Measurements from ENCODE around the gene POGK.
"Not testable (repeated sequence)": the region's sequence is repeated elsewhere in the genome, so short reads cannot be mapped to it uniquely, and the experiment has no call there.

POGK gene, protein sequence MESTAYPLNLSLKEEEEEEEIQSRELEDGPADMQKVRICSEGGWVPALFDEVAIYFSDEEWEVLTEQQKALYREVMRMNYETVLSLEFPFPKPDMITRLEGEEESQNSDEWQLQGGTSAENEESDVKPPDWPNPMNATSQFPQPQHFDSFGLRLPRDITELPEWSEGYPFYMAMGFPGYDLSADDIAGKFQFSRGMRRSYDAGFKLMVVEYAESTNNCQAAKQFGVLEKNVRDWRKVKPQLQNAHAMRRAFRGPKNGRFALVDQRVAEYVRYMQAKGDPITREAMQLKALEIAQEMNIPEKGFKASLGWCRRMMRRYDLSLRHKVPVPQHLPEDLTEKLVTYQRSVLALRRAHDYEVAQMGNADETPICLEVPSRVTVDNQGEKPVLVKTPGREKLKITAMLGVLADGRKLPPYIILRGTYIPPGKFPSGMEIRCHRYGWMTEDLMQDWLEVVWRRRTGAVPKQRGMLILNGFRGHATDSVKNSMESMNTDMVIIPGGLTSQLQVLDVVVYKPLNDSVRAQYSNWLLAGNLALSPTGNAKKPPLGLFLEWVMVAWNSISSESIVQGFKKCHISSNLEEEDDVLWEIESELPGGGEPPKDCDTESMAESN

DNA sequence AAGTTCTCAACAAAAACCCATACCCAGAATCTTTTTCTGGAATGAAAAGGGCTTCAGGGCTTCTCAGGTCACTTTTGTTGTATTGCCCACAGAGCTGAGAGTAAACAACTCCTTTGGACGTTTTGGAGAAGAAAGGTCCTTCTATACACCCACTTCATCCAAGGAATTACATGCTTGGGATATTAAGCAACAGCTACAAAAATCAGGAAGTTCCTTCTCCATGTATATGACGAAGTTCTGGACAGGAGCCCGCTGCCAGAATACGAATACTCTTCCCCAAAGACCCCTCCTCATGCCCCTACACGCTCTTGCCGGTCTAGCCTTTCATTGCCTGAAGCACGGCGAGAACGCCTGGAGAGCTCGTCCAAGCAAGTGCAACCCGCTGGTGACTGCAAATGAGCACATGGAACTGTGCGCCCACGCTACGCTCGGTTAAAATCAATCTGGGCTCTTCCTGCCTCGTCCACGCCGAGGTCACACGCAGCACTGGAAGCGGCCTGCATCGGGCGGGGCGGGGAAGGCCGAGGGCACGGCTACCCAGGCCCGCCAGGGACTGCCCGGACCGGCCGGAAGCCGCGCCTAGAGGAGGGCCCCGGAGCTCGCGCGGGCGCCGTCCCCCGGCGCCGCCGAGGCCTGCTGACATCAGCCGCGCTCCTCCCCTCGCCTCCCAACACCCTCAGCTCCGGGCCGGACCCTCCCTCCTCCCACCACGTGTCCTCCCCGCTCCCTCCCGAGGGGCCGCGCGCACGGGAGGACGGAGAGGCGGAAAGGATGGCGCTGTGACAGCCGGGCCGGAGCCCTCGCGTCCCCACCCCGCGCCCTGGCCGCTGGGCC is at the start of gene POGK:
Gene POGK (plus strand): TSS at position 710 of the 834 bp plus-strand sequence. CDS start 1,482 bp downstream, outside the sequence.
- peak; percentile 91 for DNase-seq

DNA sequence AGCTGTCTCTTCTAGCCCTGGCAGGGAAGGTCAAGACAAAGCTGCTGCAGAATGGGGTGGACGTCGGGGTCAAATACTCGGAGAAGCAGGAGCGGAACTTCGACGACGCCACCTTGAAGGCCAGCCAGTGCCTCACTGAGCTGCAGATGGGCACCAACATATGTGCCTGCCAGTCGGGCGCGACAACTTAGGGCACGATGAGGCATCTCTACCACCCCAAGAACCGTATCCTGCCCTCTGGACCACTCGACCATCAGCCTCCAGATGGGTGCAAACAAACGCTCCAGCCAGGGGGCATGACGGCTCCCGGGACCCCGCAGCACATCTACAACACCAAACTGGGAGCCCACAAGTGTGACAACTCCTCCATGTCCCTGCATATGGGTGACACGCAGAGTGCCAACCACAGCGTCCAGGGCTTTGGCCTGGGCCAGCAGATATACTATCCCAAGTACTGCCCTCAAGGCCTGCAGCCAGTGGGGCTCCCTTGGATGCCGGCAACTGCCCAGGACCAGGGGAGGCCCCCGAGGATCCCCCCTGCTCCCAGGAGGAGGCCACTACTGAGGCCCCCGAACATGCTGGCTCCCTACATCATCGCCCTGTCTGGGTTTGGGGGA is 42.5 kb upstream of the POGK start:
- DNase-seq: no peak

DNA sequence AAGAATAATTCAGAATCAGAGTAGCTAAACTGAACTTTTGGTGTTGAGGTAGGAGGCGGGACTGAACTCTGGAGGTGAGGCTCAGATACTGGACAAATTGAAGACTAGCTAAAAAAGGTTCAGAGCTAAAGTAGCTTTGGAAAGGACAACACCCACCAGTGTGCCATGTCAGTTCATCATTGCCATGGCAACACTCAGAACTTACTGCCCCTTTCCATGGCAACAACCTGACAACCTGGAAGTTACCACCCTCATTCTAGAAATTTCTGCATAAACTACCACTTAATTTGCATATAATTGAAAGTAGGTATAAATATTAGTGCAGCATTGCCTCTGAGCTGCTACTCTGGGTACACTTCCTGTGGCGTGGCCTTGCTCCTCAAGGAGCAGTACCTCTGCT is 30.3 kb upstream of the POGK start:
- DNase-seq: no peak

DNA sequence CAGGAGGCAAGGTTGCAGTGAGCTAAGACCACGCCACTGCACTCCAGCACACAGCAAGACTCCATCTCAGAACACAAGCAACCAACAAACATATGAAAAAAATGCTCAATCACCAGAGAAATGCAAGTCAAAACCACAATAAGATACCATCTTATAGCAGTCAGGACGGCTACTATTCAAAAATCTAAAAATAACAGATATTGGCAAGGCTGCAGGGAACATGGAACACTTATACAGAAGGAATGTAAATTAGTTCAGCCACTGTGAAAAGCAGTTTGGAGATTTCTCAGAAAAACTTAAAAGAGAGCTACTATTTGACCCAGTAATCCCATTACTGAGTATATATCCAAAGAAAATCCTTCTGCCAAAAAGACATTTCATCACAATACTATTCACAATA is 27.6 kb upstream of the POGK start:
- DNase-seq: peak; percentile 4

DNA sequence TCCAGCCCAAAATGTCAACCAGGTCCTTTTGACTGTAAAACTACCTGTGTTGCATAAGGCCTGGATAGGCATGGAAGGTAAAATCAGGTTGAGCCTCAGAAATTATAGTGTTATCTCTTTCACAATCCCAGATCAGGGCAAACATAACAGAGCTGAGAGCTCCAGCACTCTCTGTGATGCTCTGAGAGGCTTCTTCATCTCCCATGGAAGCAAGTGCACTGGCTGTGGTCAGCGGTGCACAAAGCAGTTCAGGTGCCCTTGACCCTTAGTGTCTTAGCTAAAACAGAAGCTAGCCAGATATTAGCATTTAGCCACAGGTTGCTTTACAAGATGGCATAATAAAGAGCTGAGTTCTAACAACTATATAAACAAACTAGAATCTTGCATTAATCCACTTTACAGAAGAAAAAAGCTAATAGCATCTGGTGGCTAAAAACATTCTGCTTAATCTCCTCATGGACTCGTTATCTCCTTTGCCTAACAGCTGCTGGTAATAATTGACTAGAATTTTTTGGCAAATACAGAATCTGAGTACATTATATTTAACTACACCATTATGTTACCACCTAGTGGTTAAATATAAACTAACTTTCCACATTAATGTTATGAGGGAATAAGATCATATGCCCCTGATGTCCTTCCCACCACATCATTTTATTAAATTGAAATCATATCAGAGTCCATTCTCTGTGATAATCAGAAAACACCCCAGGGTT is 25.6 kb upstream of the POGK start:
- no peak for DNase-seq

DNA sequence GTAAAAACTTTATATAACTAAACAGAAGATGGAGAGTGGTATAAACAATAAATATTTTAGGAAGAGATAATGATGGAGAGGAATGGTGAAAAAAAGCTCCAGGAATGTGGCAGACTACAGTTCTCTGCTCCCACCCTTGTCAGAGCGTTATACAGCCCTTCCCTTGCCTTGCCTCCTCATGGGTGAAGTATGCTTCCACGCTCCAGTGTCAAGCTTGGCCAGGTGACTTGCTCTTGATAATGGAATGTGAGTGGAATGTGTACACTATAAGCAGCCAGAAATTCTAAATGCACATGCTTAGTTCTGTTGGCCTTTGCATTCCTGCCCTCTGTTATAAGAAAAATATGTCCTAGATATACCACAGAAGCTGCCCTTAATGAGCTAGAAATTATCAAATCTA is 24.7 kb upstream of the POGK start:
- DNase-seq: peak; percentile 28

DNA sequence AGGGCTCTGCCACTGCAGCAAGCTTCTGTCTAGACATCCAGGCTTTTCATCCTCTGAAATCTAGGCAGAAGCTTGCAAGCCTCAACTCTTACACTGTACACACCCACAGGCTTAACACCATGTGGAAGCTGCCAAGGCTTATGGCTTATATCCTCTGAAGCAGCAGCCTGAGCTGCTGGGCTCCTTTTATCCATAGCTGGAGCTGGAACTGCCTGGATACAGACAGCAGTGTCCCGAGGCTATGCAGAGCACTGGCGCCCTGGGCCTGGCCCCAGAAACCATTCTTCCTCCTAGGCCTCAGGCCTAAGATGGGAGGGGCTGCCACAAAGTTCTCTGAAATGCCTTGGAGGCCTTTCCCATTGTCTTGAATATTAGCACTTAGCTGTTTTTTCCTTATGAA is 19.3 kb upstream of the POGK start:
- no peak for DNase-seq

DNA sequence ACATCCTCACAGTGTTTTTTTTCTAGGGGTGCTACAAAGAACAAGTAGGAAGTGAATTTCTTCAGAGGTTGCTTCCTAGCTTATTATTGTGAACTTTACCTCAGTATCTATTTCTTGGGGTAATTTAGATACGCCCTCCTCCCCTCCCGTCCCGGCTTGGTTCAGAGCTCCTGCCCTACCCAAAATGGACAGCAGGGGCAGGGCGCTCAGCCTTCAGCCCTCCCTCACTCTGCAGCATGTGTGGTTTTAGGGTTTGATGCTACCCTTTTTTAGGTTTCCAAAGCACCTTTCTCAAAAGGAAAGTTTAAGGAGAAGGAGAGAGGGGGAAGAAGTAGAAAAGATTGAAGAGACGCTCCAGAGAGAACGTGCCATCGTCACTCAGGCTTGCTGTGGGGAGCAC is 16.9 kb upstream of the POGK start:
- DNase-seq: no peak

DNA sequence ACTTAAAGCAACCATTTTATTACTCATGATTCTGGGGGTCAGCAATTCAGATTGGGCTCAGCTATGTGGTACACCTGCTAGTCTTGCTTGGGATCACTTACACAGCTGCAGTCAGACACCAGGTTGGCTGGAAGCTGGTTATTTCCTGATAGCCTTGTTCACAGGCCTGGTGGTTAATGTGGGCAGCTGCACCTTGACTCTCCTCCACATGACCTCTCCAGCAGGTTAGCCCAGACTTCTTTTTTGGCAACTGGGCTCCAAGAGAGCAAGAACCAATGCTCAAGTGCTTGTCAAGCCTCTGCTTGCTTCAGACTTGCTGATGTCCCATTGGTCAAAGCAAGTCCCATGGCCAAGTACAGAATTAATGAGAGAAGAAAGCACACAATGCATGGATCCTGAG is 11.8 kb upstream of the POGK start:
- no peak for DNase-seq

DNA sequence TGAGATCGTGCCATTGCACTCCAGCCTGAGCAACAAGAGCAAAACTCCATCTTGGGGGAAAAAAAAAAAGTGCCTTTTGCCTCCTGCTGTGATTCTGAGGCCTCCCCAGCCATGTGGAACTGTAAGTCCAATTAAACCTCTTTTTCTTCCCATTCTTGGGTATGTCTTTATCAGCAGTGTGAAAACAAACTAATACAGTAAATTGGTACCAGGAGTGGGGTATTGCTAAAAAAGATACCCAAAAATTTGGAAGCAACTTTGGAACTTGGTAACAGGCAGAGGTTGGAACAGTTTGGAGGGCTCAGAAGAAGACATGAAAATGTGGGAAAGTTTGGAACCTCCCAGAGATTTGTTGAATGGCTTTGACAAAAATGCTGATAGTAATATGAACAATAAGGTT is 9.5 kb upstream of the POGK start:
- DNase-seq: not testable (repeated sequence)

DNA sequence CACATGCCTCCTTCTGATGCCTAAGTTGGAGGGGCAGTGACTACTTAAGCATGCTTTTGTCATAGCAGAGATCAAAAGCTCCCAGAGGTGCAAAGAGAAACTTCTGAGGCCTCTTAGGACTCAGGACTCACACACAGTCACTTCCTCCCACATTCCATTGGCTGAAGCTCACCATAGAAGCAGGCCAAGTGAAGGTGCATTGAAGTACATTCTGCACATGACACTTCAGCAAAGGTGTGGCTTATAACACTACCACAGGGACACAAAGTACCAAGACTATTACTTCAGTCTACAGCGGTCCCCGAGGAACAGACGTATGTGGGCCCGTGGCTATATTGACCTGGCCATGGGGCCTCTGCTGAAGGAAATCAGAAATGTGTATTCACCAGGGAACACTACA is 2.5 kb upstream of the POGK start:
- peak; percentile 28 for DNase-seq

DNA sequence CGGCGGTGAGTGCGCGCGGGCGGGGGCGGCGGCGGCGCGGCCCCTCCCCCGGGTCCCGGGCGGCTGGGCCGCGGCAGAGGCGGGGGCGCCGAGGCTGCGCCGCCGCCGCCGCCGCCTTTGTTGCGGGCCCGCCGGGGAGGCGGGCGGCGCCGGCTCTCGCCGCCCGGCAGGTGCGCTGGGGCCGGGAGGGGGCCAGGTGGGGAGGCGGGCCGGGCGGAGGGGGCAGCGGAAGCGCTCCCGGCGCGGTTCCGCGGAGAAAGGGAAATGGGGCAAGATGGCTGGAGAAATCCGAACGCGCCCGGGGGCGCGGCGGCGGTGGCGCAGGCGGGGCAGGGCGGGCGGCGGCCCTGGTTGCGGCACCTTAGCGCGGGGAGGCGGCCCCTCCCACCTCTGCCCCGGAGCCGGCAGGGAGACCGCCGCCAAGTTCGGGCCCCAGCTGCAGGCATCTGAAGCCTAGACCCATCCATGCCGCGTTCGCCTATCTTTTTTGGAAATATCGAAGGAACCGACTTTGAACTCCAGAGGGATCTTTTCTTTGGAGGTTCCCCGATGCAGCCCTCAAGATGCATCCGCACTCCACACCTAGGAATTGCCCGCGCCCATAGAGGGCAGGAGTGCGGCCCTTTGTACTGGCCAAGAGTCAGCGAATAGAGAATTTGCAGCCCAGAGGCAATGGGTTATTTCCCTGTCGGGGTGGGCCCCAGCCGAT is 479 bp downstream of the POGK start:
- peak; percentile 52 for DNase-seq

DNA sequence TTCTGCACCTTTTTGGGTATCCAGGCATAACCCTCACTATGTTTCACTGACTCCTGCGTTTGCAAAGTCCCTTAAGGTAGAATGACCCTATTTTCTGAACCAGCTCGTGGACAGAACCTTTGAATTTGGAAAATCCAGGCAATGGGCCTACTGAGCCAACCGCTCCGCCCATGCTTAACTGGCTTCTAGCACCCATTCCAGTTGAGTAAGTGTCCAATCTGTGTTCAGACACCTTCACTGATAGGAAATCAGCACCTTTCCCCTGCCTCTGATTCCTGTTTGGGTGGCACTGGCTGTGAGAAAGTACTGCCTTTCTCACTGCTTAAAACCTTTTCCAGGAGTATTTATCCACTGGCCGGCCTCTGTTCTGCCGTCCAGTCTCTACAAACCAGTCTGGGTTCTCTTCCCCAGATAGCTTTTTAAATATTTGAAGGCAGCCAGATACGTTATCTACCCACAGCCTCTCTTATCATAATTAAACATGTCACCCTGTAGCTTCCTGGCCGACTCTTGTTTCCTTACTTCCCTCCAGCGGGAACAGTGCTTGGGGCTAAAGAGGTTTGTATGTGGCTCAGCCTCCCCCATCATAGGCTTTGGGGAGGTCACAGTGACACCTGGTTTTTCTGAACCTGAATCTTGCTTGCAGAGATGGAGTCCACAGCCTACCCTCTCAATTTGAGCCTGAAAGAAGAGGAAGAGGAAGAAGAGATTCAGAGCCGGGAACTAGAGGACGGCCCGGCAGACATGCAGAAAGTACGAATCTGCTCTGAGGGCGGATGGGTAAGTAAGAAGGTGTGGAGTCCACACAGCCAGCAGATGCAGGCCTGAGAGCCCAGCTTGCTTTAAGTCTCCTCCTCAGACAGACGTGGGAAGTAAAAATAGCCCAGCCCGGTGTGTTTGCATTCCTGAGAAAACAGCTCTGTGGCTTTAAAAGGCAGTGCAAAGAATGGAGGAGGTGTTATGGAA is 1.3 kb downstream of the POGK start:
- DNase-seq: peak; percentile 18

DNA sequence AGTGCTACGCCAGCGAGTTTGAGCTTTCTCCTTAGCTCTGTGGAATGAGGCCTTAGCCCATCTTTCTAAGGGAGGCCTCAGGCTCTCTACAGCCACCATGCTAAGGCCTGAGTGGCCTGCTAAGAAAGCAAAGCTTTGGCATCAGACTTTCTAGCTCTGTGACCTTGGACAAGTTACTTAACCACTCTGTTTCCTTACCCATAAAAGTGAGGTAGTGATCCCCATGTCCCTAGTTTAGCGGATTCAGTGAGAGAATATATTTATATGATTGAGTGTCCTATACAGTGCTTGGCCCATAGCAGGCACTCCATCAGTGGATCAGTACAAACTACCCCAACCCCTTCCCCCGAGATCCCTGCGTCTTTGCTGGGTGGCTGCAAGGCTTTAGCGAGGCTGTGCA is 4.0 kb downstream of the POGK start:
- no peak for DNase-seq

DNA sequence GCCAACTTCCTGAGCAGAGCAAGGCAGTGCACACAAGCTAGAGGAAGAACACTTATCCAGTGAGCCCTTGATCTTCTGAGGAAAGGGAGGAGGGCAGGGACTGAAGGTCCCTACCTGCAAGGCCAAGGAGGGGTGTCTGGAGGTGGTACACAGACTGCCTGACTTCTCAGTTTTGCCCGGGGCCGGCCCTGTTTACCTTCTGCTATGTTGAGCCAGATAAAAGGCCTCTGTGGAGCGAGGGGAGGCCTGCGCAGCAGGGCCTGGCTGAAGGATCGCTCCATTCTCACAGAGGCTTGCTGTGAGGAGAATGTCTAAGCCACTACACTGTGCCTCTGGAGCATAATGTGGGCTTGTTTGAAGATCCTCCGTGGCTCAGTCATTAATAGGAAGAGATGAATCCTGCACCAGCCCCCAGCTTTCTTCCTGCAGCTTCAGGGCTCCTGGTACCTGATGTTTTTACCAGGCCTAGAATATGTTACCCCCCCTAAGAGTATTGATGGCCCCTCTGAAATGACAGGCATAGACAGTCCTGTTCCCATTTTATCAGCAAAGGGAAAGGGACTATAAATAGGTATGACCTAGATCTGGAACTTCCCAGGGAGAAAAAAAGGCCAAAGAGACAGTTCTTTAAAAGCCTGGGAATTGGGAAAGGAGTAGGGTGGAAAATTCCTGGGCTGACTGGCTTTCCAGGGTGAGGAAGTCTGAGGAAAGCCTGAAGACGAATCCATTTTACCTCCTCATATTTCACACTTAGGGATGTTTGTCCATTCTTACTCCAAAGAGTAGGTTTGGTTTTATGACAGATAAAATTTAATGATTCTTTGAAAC is 4.7 kb downstream of the POGK start:
- no peak for DNase-seq

DNA sequence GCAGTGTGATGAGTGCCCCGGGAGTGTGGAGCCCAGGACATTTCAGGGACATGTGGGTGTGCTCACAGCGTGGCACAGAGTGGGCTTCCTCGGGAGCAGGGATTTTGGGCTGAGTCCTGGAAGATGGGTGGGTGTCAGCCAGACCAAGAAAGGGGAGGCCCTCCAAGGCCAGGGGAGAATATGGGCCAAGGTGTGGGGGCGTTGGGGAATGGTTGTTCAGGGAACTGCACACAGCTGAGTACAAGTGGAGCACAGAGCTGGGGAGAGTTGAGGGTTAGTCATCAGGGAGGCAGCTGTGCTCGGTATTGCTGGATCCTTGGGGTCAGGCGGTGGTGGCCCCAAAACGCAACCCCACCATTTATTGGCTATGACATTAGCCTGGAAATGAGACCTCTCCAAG is 5.5 kb downstream of the POGK start:
- no peak for DNase-seq

DNA sequence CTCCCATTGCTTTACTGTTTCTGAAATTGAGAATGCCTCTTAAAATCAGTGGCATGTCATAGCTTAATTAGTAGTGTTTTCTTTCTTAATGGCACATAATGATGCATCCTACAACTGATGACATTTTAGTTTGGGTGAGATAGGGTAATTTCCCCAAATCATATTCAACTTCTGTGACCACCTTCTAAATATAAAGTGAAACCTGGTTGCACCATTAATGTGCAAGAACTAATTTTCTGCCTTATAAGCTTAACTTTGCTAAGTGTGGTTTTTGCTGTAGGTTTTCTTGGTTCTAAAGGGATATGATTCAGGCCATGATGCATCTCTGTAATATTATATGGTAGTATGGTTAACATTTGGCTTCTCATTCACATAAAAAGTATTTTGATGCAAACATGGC is 8.9 kb downstream of the POGK start:
- DNase-seq: no peak

DNA sequence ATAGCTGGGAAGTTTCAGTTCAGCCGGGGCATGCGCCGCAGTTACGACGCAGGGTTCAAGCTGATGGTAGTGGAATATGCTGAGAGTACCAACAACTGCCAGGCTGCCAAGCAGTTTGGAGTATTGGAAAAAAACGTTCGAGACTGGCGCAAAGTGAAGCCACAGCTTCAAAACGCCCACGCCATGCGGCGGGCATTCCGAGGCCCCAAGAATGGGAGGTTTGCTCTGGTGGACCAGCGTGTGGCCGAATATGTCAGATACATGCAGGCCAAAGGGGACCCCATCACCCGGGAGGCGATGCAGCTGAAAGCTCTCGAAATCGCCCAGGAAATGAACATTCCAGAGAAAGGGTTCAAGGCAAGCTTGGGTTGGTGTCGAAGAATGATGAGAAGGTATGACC is 9.9 kb downstream of the POGK start:
- no peak for DNase-seq

DNA sequence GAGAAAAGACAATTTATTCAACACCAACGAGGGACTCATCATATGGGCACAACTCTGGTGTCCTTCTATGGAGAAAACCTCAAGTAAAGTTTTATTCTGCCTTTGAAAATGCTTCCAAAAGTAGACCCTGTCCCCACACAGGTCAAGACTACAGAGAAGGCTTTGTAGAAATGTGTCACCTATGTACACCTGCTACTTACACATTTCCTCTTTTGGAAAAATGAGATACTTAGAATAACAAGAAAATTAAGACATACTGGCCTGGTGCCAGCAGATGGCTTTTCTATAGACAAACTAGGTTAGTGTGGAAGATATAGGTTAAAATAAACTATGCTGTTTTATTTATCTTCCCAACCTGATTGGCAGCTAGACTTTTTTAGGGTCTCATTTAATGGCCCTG is 13.6 kb downstream of the POGK start:
- no peak for DNase-seq

DNA sequence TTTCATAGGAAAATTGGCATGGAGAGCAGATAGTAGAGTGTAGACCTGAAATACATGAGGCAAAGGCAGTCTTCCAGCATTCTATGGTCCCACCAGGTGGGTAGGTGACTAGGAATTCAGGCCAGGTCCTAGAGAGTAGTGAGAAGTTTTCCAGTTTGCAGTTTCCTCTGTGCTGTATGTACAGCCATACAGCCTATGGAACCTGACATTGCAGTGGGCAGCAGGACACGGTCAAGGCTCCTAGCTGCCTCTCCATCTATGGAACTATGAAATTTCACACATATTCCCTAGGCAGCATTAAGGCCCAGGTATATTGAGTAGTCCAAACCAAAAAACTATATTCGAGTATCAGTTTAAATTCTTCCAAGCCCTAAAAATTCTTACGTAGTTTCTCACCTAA is 16.3 kb downstream of the POGK start:
- DNase-seq: no peak
